ENCODE results near the gene AP4S1.

DNA sequence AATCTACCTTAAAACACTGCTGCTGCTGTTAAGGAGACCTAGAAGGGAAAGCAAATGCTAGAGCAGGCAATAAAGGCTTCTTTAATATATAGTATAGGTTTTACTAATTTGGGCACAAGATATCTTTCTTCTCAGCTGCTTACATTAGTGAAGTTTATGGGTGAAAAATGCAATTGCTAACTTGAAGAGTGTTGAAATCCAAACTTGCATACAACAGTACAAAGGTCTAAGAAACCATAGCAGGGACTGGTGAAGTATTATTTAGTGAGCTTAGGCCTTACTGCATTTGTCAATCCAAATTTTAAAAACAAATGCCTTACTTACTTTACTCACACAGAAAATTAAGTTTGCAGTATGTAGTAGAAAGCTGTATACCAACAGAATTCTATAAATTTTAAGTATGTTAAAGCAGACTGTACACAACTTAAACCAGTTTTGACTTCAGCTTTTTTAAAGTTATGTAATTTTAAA is 1.4 kb upstream of the AP4S1 start:
- no peak for TF ChIP-seq POLR2AphosphoS5 (IDR thresholded peaks at IDR 0.05)
- TF ChIP-seq CTCF (IDR thresholded peaks at IDR 0.05 in 8 of 11, conservative IDR thresholded peaks at IDR 0.05 in 3 of 11), result no peak
